Activated CD4-positive, alpha-beta T cell treated with anti-CD3 and anti-CD28 coated beads for 1 hour (primary cell): ENCODE data around the gene OTUD4.

Experiments used
- DNase-seq: peaks from one replicate; pipeline ENCODE4 v3.0.0-alpha.2; 2020

Gene OTUD4

GRCh38 chr4:145108128-145108527 lies 72.3 kb downstream of the OTUD4 start:
- no peak for DNase-seq

GRCh38 chr4:145107126-145107525 lies 73.3 kb downstream of the OTUD4 start:
- no peak for DNase-seq

DNA sequence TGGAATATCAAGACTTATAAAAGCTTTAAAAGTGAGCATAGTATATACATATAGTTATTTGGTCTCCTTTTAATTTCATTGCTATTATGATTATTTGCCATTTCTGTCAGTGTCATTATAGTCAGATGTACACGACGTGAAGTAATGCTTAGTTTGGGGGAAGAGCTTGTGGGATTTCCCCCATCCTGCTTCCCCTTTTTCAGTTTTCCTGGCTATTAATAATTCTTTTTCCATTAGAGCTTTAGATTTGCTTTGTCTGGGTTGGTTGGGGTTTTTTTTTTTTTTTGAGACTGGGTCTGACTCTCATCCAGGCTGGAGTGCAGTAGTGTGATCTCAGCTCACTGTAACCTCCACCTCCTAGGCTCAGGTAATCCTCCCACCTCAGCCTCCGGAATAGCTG lies 76.9 kb downstream of the OTUD4 start:
- DNase-seq, result no peak

- no peak for DNase-seq
Observed at GRCh38 chr4:145102619-145103018, 77.8 kb downstream of the OTUD4 start.

- no peak for DNase-seq
Observed at GRCh38 chr4:145101091-145101490, 79.3 kb downstream of the OTUD4 start.

DNA sequence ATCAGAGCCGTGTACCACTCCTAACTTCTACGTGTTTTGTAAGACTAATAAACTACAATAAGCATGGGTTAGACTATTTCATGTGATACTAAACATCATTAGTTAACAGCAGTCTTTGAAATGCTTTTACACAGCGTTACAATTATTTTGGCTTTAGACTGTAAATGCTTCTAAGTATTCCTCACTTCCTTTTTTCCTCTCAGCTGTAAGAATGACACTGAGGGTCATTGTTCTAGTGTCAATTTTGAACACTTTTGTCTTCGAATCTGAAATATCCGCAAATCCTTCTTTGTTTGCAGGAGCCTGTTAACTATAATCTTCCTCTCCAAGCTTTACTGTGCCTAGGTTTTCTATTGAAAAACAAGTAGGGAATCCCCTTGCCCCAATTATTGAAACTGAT lies 80.7 kb downstream of the OTUD4 start:
- DNase-seq, result no peak

DNA sequence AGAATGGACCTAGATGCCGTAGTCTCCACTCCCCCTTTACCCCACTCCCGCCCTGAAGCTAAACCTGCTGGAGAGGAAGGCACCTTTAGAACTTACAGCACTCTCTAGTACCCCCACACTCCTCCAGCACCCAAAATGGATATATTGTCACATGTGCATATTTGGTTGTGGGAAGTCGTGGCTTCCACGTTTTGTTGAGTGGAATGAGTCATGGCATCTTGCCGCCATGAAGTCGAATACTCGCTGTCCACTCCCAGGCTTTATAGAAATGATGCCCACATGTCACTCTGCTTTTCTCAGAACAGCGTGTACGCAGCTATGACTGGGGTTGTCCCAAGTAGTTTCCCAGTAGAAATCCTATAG lies 81.7 kb downstream of the OTUD4 start:
- DNase-seq, result peak; percentile 30

DNA sequence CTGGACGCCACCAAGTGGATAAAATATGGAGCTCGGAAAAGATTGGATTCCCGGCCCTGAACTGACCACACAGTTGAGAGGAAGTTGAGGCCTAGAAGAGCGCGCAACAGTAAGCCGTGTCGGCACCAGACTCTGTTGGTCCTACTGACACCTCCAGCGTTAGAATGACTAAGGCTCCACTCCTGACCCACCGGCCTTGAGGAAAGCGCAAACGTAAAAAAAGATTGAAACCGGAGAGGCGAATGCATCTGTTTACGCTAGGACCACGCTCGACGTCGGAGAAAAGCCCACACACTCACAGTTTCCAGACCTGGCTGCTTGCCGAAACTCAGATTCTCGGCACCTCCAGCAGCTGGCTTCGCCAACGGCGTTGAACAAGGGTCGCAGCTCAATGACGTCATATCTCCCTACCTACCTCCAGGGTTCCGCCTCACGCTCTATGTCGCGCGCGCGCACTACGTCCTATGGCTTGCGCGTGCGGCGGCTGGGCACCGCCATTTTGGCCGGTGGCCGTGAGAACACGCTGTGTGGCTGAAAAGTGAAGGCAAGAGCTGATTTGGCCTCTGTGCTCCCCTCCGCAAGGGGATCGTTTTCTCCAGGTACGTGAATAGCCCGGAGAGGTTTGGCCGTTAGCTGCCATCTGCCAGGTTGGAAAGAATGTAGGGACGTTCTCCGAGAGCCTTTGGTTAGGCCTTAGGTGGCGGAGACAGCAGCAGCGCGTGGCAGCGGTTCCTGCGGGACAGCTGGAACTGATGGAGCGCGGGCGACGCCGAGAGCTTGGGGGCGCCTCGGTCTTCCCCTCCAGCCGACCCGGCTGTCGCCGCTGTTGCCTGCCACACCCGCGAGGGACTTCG lies 82.3 kb downstream of the OTUD4 start, which contains the start of the genes ABCE1 and ANAPC10:
ABCE1 (plus strand) TSS at position 491 of the 854 bp plus-strand sequence. CDS start 6,102 bp downstream, outside the sequence.
ANAPC10 (minus strand) TSS at position 376 of the 854 bp plus-strand sequence. CDS start 2,097 bp downstream, outside the sequence.
- DNase-seq, result peak; percentile 95

DNA sequence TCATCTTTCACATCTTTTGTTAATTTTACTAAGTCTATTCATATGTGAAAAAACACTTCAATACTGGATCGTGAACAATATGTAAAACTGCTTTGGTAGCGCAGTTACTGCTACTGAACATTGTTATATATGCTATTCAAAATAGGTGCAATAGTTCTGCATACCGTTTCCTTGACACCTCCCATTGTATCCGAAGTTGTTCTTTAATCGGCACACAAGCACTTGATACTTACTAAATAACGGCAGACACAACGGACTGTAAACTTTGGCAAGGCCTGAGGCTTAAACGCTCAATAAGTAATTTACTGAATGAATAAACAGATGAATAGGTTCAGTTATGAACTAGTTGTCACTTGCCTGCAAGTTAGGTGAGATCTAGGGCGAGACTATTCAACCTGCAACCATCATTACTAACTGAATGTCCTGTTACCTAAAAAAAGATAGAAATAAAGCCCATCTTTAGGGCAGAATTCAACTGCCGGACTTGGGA lies 83.0 kb downstream of the OTUD4 start:
- DNase-seq, result no peak

- DNase-seq, result no peak
Observed at GRCh38 chr4:145093638-145094037, 86.8 kb downstream of the OTUD4 start.

GRCh38 chr4:145090380-145090779 lies 90.0 kb downstream of the OTUD4 start:
- no peak for DNase-seq

DNA sequence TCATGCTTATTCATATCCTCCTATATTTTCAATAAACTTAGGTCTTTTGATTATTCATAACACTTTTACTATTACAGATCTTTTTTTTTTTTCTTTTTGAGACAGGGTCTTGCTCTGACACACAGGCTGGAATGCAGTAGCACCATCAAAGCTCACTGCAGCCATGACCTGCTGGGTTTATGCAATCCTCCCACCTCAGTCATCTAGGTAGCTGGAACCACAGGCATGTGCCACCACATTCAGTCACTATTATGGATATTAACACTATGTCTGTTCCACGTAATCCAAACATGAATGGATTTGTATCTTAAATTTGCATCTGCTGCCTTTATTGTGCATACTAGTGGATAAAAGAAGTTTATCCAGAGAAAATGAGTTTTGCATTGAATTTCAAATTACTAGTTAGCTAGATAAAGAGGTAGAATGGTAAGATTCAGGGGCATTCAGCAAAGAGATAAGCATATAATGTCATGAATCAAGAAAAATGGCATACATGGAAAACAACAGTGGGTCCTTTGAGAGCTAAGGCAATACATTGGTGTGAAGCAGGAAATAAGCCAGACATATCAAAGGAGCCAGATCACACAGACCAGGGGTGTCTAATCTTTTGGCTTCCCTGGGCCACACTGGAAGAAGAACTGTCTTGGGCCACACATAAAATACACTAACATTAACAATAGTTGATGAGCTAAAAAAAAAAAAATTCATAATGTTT lies 96.3 kb downstream of the OTUD4 start:
- DNase-seq, result no peak
